ENCODE measurements around the gene RAET1G. TPM values are rescaled to one million over a fixed set of nuclear protein-coding genes. Genes with fewer than 3 reads are reported as not detected.

Gene RAET1G
- total RNA-seq, 1 experiment from 2014 or later = 1.2 TPM

- no peak overlapping the region for H3K27ac ChIP-seq (ENCODE audit: low read length)
- peaks cover 4% of the 10 kb centered on the region; the same call in 1 of the 2 replicates for H3K9me3 ChIP-seq (ENCODE audit: control insufficient read depth, insufficient read depth, low read depth, low read length)
- TF ChIP-seq SIN3A (IDR thresholded peaks at IDR 0.05; ENCODE audit: borderline replicate concordance, insufficient read depth, low read depth, low read length) (no peak), CTCF (IDR thresholded peaks at IDR 0.05) (no peak), TCF7L2 (IDR thresholded peaks at IDR 0.05; ENCODE audit: low read depth, low read length) (no peak), POLR2AphosphoS5 (IDR thresholded peaks at IDR 0.05; ENCODE audit: low read depth, low read length) (no peak)
- TF ChIP-seq, protein P1, sequence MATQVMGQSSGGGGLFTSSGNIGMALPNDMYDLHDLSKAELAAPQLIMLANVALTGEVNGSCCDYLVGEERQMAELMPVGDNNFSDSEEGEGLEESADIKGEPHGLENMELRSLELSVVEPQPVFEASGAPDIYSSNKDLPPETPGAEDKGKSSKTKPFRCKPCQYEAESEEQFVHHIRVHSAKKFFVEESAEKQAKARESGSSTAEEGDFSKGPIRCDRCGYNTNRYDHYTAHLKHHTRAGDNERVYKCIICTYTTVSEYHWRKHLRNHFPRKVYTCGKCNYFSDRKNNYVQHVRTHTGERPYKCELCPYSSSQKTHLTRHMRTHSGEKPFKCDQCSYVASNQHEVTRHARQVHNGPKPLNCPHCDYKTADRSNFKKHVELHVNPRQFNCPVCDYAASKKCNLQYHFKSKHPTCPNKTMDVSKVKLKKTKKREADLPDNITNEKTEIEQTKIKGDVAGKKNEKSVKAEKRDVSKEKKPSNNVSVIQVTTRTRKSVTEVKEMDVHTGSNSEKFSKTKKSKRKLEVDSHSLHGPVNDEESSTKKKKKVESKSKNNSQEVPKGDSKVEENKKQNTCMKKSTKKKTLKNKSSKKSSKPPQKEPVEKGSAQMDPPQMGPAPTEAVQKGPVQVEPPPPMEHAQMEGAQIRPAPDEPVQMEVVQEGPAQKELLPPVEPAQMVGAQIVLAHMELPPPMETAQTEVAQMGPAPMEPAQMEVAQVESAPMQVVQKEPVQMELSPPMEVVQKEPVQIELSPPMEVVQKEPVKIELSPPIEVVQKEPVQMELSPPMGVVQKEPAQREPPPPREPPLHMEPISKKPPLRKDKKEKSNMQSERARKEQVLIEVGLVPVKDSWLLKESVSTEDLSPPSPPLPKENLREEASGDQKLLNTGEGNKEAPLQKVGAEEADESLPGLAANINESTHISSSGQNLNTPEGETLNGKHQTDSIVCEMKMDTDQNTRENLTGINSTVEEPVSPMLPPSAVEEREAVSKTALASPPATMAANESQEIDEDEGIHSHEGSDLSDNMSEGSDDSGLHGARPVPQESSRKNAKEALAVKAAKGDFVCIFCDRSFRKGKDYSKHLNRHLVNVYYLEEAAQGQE (IDR thresholded peaks at IDR 0.05; ENCODE audit: insufficient read depth in 1 of 2, low read depth in 2 of 2, low read length in 1 of 2) = no peak
- no peak for DNase-seq (ENCODE audit: low read depth, low spot score)
- ChIA-PET CTCF (interaction anchor here (0.6 kb wide), 1 partner anchor 221 kb away, joined by 7 read pairs; no protein-coding TSS in a partner anchor), POLR2A (no interaction called here)
- H3K4me1 ChIP-seq (ENCODE audit: control insufficient read depth, insufficient read depth, low read length) = peaks cover 6% of the 10 kb centered on the region; the same call in 1 of the 2 replicates
- in situ Hi-C loops (cut with HindIII; ENCODE audit: low pct_unique_long_range_greater_than_20kb, low sequenced_read_pairs) = no loop called here
- BruUV-seq (replicated peaks) = no TSS peak
- no peak overlapping the region for H3K4me3 ChIP-seq (ENCODE audit: low read depth in 2 of 2, low read length in 2 of 2)
- H3K27me3 ChIP-seq (ENCODE audit: control insufficient read depth, insufficient read depth, low read length) = no peaks in the 10 kb centered on the region
- no peak for ATAC-seq
- no peaks in the 10 kb centered on the region for H3K36me3 ChIP-seq (ENCODE audit: control insufficient read depth, insufficient read depth, low read length)
- intact Hi-C loops (cut with micrococcal nuclease; ENCODE audit: unreplicated experiment) = loop anchor here (10.0 kb wide), 1 partner anchor 57 kb away; the partner anchor contains the start of gene RAET1G
Measured at GRCh38 chr6:149867876-149868640, 54.9 kb downstream of the RAET1G start.

Other genes starting within 250 kb of the RAET1G start
- gene LATS1, start 205.0 kb downstream of the RAET1G start, total RNA-seq (2021; ENCODE audit: unreplicated experiment) = 36.0 TPM
- gene NUP43, start 176.6 kb downstream of the RAET1G start, total RNA-seq (2021; ENCODE audit: unreplicated experiment) = 53.6 TPM
- 118 TPM for gene PCMT1, start 173.4 kb downstream of the RAET1G start, total RNA-seq (2021; ENCODE audit: unreplicated experiment)
- gene LRP11, start 58.8 kb downstream of the RAET1G start, total RNA-seq (2021; ENCODE audit: unreplicated experiment) = 151 TPM
- gene RAET1E, start 25.0 kb downstream of the RAET1G start, total RNA-seq (2021; ENCODE audit: unreplicated experiment) = 1.8 TPM
- 0.69 TPM for gene ULBP2, start 18.9 kb upstream of the RAET1G start, total RNA-seq (2021; ENCODE audit: unreplicated experiment)
- 3.1 TPM for gene ULBP1, start 40.8 kb upstream of the RAET1G start, total RNA-seq (2021; ENCODE audit: unreplicated experiment)
- not detected for gene RAET1L, start 102.4 kb upstream of the RAET1G start, total RNA-seq (2021; ENCODE audit: unreplicated experiment)
- gene ULBP3, start 146.0 kb upstream of the RAET1G start, total RNA-seq (2021; ENCODE audit: unreplicated experiment) = 2.4 TPM
- gene PPP1R14C, start 219.9 kb upstream of the RAET1G start, total RNA-seq (2021; ENCODE audit: unreplicated experiment) = not detected

Data from Panc1 (cell line).